K562 (cell line): ENCODE measurements around the gene RAD51D. TPM values are rescaled to one million over a fixed set of nuclear protein-coding genes. Genes with fewer than 3 reads are reported as not detected.

Experiments
- CBX2 ChIP-seq: fragments of 200-600 bp; sonication (generic); IDR thresholded peaks from one replicate; pipeline ENCODE4 v1.6.1; 2012; ENCODE audit warnings: mild to moderate bottlenecking, low read length, inconsistent platforms; ENCODE audit not compliant: insufficient read depth, poor library complexity, severe bottlenecking
- CREB1 ChIP-seq, 2 experiments: sonication (generic) in 1 of 2; formaldehyde crosslinking in 1 of 2; IDR thresholded peaks; 2 replicates each; pipeline versions ENCODE4 v1.6.1 to v1.8.0; 2012 to 2022; ENCODE audit warnings: inconsistent platforms in 1 of 2, mild to moderate bottlenecking in 1 of 2, missing genetic modification reagents in 1 of 2, moderate library complexity in 1 of 2
- ERF ChIP-seq: fragments of 450-650 bp; formaldehyde crosslinking; IDR thresholded peaks from 2 replicates; pipeline ENCODE4 v1.4.0; 2020; ENCODE audit warnings: mild to moderate bottlenecking, mixed read lengths
- FOXP1 ChIP-seq: sonication (generic); formaldehyde crosslinking; IDR thresholded peaks from 2 replicates; pipeline ENCODE4 v1.8.0; 2022; ENCODE audit warnings: mild to moderate bottlenecking, missing genetic modification reagents
- MBD2 ChIP-seq: sonication (generic); IDR thresholded peaks from 2 replicates; pipeline ENCODE4 v1.6.1; 2016; ENCODE audit warnings: low read depth, borderline replicate concordance
- NFRKB ChIP-seq: fragments of 450-650 bp; IDR thresholded peaks from 2 replicates; pipeline ENCODE4 v1.6.1; 2016; ENCODE audit warnings: low read depth
- NR0B1 ChIP-seq: fragments of 450-650 bp; IDR thresholded peaks from one replicate; pipeline ENCODE4 v1.6.1; 2018; ENCODE audit warnings: mild to moderate bottlenecking, moderate library complexity; ENCODE audit not compliant: partially characterized antibody
- NR2F6 ChIP-seq: fragments of 450-650 bp; formaldehyde crosslinking; IDR thresholded peaks from 2 replicates; pipeline ENCODE4 v1.4.0; 2020; ENCODE audit warnings: mild to moderate bottlenecking
- NR4A1 ChIP-seq, 2 experiments: fragments of 250-450 bp in 1 of 2; fragments of 450-650 bp in 1 of 2; sonication (Bioruptor Pico) in 1 of 2; IDR thresholded peaks; 2 replicates each; pipeline versions ENCODE4 v1.4.0 to v1.6.1; 2016 to 2020; ENCODE audit warnings: mild to moderate bottlenecking in 2 of 2, missing compliant biosample characterization in 1 of 2, missing genetic modification characterization in 1 of 2, moderate library complexity in 1 of 2
- RFX7 ChIP-seq: fragments of 250-450 bp; sonication (Bioruptor Pico); IDR thresholded peaks from 2 replicates; pipeline ENCODE4 v1.5.1; 2021; ENCODE audit warnings: mild to moderate bottlenecking
- SAFB2 ChIP-seq: fragments of 200-400 bp; formaldehyde crosslinking; IDR thresholded peaks from 2 replicates; pipeline ENCODE4 v1.6.1; 2018; ENCODE audit warnings: borderline replicate concordance, low read length, low read depth, moderate library complexity; ENCODE audit not compliant: severe bottlenecking
- SMAD4 ChIP-seq: fragments of 250-450 bp; sonication (Bioruptor Pico); conservative IDR thresholded peaks from 2 replicates; pipeline ENCODE4 v1.8.0; 2021; ENCODE audit warnings: inconsistent platforms, mild to moderate bottlenecking, moderate library complexity
- SUPT5H ChIP-seq: fragments of 450-650 bp; IDR thresholded peaks from 2 replicates; pipeline ENCODE4 v1.6.1; 2016
- ZFP30 ChIP-seq: fragments of 250-450 bp; sonication (Bioruptor Pico); IDR thresholded peaks from 2 replicates; pipeline ENCODE4 v1.8.0; 2022; ENCODE audit warnings: moderate library complexity, mild to moderate bottlenecking, inconsistent platforms, borderline replicate concordance
- ZNF609 ChIP-seq: sonication (generic); formaldehyde crosslinking; IDR thresholded peaks from 2 replicates; pipeline ENCODE4 v1.8.1; 2023; ENCODE audit warnings: missing genetic modification reagents, mild to moderate bottlenecking, borderline replicate concordance
- polyA plus RNA-seq, 8 experiments: library from polyadenylated mRNA; depleted of rRNA in 4 of 8; stranded (reverse) in 5 of 8; unstranded in 3 of 8; fragments of >200 nt; fragmentation: Nextera tagmentation in 2 of 8; fragmentation: Illumina TruSeq in 1 of 8; extraction: Ambion mirVana in 2 of 8; extraction: Trizol in 1 of 8; gene quantifications; 2 replicates each; pipeline versions ENCODE4 v1.2.1 to v1.2.3, GENCODE V29; 2011 to 2014; ENCODE audit warnings: inconsistent platforms in 1 of 8, missing spikeins in 1 of 8
- total RNA-seq, 7 experiments: library from RNA; depleted of rRNA in 6 of 7; stranded (reverse); fragments of >200 nt in 6 of 7; fragmentation: Illumina TruSeq in 2 of 7; extraction: Trizol in 2 of 7; gene quantifications; 2 replicates each; pipeline versions ENCODE4 v1.2.1 to v1.2.3, GENCODE V29; 2011 to 2021; ENCODE audit warnings: low replicate concordance in 1 of 7
- TF ChIP-seq, protein P1 (sequence below): fragments of 250-450 bp; sonication (Bioruptor Pico); IDR thresholded peaks from 2 replicates; pipeline ENCODE4 v1.8.0; 2021; ENCODE audit warnings: moderate library complexity, mild to moderate bottlenecking, inconsistent platforms
- TF ChIP-seq, protein P2 (sequence below): fragments of 450-650 bp; formaldehyde crosslinking; IDR thresholded peaks from 2 replicates; pipeline ENCODE4 v1.4.0; 2020; ENCODE audit warnings: mild to moderate bottlenecking, moderate library complexity
- TF ChIP-seq, protein P3 (sequence below): fragments of 450-650 bp; formaldehyde crosslinking; conservative IDR thresholded peaks from 2 replicates; pipeline ENCODE4 v1.4.0; 2022; ENCODE audit warnings: mild to moderate bottlenecking, missing genetic modification characterization

RAD51D gene
- total and polyA plus RNA-seq, 9 of the 15 experiments (the other 6 are each of a cell fraction or from before 2014, with no cell fraction given): 2.2 to 16.9 (median 8.7) TPM

- TF ChIP-seq NR0B1: no peak
- TF ChIP-seq, protein P1, sequence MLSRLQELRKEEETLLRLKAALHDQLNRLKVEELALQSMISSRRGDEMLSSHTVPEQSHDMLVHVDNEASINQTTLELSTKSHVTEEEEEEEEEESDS (CRISPR knock-in tag): no peak
- no peak for TF ChIP-seq NFRKB
- TF ChIP-seq SMAD4 (CRISPR knock-in tag): peak; percentile 30; the same call in 1 of the 2 replicates
- TF ChIP-seq CREB1 (IDR thresholded peaks at IDR 0.05): no peak
- TF ChIP-seq CREB1 (CRISPR knock-in tag; IDR thresholded peaks at IDR 0.05): no peak
- no peak for TF ChIP-seq ZFP30
- TF ChIP-seq SUPT5H: no peak
- no peak for TF ChIP-seq RFX7
- no peak for TF ChIP-seq CBX2
- TF ChIP-seq, protein P2, sequence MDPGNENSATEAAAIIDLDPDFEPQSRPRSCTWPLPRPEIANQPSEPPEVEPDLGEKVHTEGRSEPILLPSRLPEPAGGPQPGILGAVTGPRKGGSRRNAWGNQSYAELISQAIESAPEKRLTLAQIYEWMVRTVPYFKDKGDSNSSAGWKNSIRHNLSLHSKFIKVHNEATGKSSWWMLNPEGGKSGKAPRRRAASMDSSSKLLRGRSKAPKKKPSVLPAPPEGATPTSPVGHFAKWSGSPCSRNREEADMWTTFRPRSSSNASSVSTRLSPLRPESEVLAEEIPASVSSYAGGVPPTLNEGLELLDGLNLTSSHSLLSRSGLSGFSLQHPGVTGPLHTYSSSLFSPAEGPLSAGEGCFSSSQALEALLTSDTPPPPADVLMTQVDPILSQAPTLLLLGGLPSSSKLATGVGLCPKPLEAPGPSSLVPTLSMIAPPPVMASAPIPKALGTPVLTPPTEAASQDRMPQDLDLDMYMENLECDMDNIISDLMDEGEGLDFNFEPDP (CRISPR knock-in tag): no peak
- no peak for TF ChIP-seq NR2F6 (CRISPR knock-in tag)
- TF ChIP-seq SAFB2: no peak
- TF ChIP-seq, protein P3, sequence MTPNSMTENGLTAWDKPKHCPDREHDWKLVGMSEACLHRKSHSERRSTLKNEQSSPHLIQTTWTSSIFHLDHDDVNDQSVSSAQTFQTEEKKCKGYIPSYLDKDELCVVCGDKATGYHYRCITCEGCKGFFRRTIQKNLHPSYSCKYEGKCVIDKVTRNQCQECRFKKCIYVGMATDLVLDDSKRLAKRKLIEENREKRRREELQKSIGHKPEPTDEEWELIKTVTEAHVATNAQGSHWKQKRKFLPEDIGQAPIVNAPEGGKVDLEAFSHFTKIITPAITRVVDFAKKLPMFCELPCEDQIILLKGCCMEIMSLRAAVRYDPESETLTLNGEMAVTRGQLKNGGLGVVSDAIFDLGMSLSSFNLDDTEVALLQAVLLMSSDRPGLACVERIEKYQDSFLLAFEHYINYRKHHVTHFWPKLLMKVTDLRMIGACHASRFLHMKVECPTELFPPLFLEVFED (CRISPR knock-in tag): no peak
- no peak for TF ChIP-seq NR4A1 (CRISPR knock-in tag; IDR thresholded peaks at IDR 0.05)
- no peak for TF ChIP-seq NR4A1 (tag; IDR thresholded peaks at IDR 0.05)
- no peak for TF ChIP-seq MBD2
- TF ChIP-seq ZNF609 (CRISPR knock-in tag): no peak
- TF ChIP-seq FOXP1 (CRISPR knock-in tag): no peak
- TF ChIP-seq ERF (CRISPR knock-in tag): no peak
Observed at GRCh38 chr17:35051183-35051578, 68.5 kb downstream of the RAD51D start (continued).
